LNCaP clone FGC (cell line): ENCODE results near the gene EDNRB.

Experiments
- DNase-seq: peaks from one replicate; pipeline ENCODE4 v3.0.0-alpha.2; 2011; ENCODE audit warnings: low read depth
- H3K4me3 ChIP-seq: 2 replicates; pipeline ENCODE4 v1.5.1; 2011; ENCODE audit warnings: mild to moderate bottlenecking, low read depth, low read length, control low read depth
- CTCF ChIP-seq: IDR thresholded peaks from 2 replicates; pipeline ENCODE4 v1.5.1; 2012; ENCODE audit warnings: mild to moderate bottlenecking; ENCODE audit not compliant: control insufficient read depth, insufficient read depth; ENCODE audit errors: extremely low read depth

EDNRB gene

GRCh38 chr13:77871596-77871995 lies 47.0 kb downstream of the EDNRB start:
- TF ChIP-seq CTCF = no peak
- no peak overlapping the region for H3K4me3 ChIP-seq
- no peak for DNase-seq

GRCh38 chr13:77868717-77869116 lies 49.9 kb downstream of the EDNRB start:
- DNase-seq = no peak
- TF ChIP-seq CTCF = no peak
- no peak overlapping the region for H3K4me3 ChIP-seq

- TF ChIP-seq CTCF = no peak
- no peak overlapping the region for H3K4me3 ChIP-seq
- no peak for DNase-seq
Observed at GRCh38 chr13:77866971-77867370, 51.7 kb downstream of the EDNRB start.

GRCh38 chr13:77865622-77866021 lies 53.0 kb downstream of the EDNRB start:
- TF ChIP-seq CTCF = no peak
- no peak overlapping the region for H3K4me3 ChIP-seq
- DNase-seq = no peak

GRCh38 chr13:77863144-77863543 lies 55.5 kb downstream of the EDNRB start:
- no peak for TF ChIP-seq CTCF
- DNase-seq = no peak
- H3K4me3 ChIP-seq = no peak overlapping the region

- H3K4me3 ChIP-seq = no peak overlapping the region
- no peak for DNase-seq
- no peak for TF ChIP-seq CTCF
Observed at GRCh38 chr13:77861741-77862140, 56.9 kb downstream of the EDNRB start.

GRCh38 chr13:77860507-77860981 lies 58.1 kb downstream of the EDNRB start:
- no peak for TF ChIP-seq CTCF
- DNase-seq = no peak
- H3K4me3 ChIP-seq = no peak overlapping the region
